A204.1 (cell line): Measurements from ENCODE around the gene CSRP1.
"Not testable (repeated sequence)": the region's sequence is repeated elsewhere in the genome, so short reads cannot be mapped to it uniquely, and the experiment has no call there.

Experiments used
- FAIRE-seq: peaks from 2 replicates; lab custom pipeline; 2012; peaks lifted over from hg19 to GRCh38; lab: Jason Lieb, UNC

Gene CSRP1

DNA sequence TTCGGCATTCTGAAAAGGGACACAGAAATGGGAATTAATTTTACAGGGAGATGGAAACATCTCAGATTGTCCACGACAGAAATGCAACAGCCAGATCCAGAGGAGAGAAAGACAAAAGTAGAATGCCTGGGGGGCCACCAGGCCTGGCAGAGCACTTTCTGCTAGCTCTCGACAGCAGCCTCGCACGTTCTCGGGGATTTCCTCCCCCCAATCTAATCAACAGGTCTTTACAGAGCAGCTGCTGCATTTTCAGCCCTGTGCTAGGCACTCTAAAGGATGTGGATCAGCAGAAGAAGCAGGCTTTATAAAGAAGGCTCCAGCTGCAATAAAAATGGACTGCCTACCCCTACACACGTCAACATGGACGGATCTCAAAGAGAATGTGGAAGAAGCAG is 10.6 kb downstream of the CSRP1 start:
- FAIRE-seq: no peak

GRCh38 chr1:201495551-201496295 is 11.2 kb downstream of the CSRP1 start:
- no peak for FAIRE-seq

DNA sequence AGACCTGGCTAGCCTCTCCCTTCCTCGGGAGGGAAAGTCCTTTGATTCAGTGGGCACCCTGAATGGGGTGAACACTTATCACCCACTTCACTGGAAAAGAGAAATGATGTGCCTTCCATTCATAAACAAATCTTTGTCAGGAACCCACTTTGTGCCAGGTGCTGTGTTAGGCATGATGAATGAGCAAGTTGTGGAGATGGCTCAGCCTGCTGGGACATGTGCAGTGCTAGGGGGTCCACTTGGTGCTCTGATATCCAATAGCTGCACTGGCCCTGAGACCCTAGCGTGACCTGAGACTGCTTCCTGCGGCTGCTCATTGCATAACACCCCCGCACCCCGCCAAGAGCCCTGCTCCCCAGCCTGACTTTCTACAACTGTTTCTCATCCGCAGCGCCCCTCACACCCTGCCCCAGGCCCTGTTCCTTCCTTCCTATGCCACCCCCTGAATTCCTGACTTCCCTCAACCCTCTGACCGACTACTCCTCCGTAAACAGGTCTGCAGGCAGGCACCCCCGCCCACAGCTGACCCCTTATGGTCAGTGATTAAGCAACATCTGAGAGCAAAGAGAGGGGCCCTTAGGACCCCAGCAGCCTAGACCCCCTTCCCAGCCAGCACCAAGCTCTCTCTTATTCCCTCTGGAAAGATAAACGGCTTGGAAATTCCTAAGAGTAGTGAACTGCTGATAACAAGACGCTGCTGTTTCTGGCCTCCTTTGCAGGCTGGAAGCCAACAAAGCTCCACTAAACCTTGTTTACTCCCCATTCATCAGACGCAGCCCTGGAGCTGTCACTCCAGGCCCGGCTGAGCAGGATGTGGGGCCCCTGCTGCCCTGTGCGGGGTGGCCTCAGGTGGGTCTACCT is 12.9 kb downstream of the CSRP1 start:
- FAIRE-seq: no peak

DNA sequence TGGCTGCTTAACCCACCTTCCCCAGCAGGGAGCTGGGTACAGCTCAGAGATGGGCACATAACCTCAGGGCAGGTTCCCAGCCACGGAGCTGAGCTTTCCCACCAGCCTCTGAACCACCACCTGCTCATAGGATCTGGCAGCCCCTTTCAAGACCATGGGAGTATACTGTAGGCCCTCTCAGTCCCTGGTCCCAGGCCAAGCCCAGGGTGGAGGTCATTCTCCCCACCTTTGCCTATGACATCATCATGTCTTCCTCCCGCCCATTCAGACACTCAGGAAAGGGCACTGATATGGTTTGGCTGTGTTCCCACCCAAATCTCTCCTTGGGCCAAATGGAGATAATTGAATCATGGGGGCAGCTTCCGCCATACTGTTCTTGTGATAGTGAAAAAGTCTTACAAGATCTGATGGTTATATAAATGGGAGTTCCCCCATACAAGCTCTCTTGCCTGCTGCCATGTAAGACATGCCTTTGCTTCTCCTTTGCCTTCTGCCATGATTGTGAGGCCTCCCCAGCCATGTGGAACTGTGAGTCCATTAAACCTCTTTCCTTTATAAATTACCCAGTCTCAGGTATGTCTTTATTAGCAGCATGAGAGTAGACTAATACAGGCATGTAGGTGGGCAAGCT is 13.8 kb downstream of the CSRP1 start:
- FAIRE-seq: not testable (repeated sequence)

DNA sequence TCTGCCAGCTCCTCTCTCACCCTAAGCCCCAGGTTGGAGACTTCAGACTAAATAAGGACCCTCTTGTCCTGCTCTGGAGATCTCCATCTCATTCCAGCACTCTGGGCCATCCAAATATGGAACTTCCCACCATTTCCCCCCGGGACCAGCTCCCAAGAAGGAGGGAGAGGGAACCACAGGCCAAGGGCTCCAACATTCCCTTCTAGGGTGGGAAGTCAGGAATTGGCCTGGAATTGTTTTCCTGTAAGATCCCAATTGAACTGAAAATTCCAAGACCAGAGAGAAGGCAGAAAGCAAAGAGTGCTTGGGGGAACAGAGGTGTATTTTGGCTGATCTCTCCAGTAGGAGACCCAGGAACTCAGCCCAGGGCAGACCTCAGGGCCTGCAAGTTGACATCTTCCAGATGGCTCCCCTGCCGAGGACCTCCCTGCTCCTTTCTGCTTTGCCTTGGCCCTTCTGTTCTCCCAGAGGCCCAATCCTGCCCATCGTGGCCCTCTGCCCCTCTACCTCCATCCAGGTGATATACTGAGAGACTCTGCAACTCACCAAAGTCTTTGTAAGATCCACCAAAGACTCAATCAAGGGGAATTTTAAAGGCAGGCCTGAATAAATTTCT is 14.9 kb downstream of the CSRP1 start:
- no peak for FAIRE-seq

DNA sequence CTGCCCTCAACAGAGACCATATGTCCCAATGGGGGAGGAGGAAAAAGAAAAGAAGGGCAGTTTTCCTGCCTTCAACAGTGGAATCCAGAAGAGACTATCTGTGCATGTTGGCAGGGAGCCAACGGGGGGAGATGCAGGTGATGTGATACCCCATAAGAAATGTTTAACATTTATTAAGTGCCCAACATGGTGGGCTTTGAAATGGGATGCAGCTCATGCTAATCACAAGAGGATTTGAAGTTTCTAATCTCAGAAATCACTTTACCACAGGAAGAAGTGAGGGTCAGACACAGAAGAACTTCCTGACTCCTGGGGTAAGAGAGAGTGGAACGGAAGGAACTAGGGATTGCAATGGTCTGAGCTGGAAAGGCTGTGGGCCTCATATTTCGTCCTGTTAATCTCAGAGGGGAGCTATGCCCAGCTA is 16.2 kb downstream of the CSRP1 start:
- no peak for FAIRE-seq

GRCh38 chr1:201489643-201490261 is 17.2 kb downstream of the CSRP1 start:
- FAIRE-seq: no peak

- FAIRE-seq: no peak
Observed at GRCh38 chr1:201488830-201489589, 17.9 kb downstream of the CSRP1 start.

DNA sequence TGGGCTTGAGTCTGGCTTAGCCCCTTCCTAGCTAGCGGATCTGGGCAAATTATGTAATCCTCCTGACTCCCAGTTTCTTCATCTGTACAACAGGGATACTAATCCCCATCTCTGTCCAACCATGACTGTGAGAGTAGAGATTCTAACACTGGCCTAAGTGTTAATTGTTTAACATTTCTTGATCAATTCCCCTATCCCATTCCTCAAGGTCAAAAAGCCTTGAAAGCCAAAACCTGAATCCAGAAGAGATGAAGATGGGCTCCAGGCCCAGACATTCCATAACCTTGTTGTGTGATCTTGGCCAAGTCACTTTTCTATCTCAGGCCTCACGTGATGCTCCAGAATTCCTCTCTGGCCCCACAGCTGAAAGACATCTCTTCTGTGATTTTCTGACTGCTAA is 19.2 kb downstream of the CSRP1 start:
- FAIRE-seq: no peak

DNA sequence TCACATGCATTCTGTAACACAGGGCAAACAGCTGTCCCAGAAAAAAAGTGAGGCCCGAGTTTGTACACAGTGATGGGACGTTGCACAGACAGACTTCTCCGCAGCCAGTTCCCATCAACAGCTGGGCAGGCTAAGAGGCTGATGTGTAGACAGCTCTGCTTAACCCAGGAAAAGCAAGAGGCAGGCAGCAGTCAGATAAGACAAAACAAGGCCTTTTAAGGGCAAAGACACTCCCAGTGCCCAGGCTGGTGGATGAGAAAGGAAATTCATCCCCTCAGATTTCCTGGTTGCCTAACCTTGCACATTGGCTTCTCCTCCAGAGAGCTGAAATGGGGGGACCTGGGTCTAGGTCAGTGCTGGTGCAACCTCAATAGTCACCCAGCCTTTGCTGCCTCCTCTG is 20.7 kb downstream of the CSRP1 start:
- no peak for FAIRE-seq

- no peak for FAIRE-seq
Observed at GRCh38 chr1:201485184-201485774, 21.6 kb downstream of the CSRP1 start.

DNA sequence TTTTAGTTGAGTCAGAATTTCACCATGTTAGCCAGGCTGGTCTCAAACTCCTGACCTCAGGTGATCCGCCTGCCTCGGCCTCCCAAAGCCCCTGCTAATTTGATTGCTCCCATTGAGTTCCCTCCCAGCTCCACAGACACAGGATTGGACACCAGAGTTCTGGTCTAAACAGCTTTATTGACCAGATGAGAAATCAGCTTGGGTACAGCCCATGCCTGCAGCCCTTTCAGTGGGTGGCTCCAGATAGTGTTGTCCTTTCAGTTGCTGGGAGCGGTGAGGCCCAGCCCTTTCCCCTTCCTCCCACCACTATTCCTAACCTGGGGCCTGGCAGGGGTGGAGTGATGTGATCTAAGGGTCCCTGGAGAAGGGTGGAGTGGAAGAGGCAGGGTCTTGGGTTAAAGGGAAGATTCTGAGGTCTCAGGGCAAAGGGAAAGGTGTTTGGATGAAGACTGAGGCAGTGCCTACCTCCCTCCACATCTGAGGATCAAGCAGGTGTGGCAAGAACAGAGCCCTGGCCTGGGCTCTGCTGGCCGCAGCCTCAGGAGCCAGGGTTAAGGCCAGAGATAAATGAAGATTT is 23.5 kb downstream of the CSRP1 start:
- no peak for FAIRE-seq

GRCh38 chr1:201482755-201483154 is 24.2 kb downstream of the CSRP1 start:
- no peak for FAIRE-seq

- no peak for FAIRE-seq
Observed at GRCh38 chr1:201481761-201482493, 25.0 kb downstream of the CSRP1 start.

GRCh38 chr1:201481004-201481380 is 25.9 kb downstream of the CSRP1 start:
- FAIRE-seq: no peak

DNA sequence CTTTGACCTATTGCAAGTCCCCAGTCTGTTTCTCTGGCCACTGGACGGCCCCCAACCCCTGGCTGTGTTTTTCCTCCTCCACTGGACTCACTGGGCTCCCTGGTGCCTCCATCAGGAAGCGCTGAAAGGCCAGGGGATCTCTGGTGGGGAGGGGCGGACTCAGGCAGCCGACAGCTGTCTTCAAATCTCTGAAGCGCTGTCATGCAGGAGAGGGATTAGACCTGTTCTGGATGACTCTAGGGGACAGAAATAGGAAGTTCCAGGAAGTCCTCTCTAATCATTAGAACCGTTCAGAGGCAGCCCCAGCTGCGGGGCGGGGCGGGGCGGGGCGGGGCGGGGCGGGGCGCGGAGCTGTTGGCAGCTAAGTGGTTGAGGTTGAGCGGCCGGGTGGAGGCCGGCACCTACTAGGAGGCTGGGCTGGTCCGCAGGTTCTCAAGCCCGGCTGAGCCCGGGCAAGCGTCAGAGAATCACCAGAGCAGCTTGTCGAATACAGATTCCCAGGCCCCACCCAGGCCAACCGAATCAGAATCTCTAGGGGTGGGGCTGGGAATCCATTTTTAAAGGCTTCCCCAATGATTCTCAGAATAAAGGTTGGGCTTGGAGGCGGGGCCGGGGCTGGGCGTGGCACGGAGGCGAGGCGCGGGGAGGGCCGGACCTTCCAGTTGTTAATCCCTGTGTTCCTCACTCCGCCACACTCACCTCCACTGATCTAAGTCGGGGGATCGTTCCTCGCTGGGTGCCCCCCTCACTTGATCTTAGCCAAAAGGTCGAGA is 26.5 kb downstream of the CSRP1 start:
- no peak for FAIRE-seq

GRCh38 chr1:201479201-201479730 is 27.7 kb downstream of the CSRP1 start:
- no peak for FAIRE-seq

DNA sequence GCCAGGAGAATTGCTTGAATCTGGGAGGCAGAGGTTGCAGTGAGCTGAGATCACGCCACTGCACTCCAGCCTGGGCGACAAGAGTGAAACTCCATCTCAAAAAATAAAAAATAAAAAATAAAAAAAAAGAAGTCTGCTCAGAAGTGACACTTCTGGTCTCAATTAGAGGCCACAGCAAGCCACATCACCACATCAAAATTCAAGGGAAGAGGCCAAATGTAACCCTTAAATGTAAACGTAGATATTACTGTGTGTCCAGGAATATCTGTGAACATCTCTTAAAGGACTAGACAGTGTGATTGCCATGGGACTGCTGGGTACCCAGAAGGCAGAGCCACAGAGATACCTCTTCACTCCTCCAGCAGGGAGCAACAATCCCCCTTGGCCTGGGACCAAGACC is 28.3 kb downstream of the CSRP1 start:
- FAIRE-seq: not testable (repeated sequence)
